GM19455 (cell line): Measurements from ENCODE around the gene IL36RN.
"Not testable (repeated sequence)": the region's sequence is repeated elsewhere in the genome, so short reads cannot be mapped to it uniquely, and the experiment has no call there.

Experiments
- ATAC-seq: cut with Tn5 transposase; IDR thresholded peaks from one replicate; pipeline ENCODE4 v1.9.1; 2021; ENCODE audit not compliant: unreplicated experiment

The IL36RN gene

DNA sequence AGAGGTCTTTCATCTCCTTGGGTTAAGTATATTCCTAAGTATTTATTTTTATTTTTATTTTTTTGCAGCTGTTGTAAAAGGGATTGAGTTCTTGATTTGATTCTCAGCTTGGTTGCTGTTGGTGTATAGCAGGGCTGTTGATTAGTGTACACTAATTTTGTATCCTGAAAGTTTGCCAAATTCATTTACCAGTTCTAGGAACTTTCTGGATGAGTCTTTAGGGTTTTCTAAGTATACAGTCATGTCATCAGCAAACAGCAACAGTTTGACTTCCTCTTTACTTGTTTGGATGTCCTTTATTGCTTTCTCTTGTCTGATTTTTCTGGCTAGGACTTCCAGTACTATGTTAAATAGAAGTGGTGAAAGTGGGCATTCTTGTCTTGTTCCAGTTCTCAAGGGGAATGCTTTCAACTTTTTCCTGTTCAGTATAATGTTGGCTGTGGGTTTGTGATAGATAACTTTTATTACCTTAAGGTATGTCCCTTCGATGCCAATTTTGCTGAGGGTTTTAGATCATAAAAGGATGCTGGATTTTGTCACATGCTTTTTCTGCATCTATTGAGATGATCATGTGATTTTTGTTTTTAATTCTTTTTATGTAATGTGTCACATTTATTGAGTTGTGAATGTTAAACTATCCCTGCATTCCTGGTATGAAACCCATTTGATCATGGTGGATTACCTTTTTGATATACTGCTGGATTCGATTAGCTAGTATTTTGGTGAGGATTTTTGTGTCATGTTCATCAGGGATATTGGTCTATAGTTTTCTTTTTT, 38.0 kb downstream of the IL36RN start:
- ATAC-seq: not testable (repeated sequence)

DNA sequence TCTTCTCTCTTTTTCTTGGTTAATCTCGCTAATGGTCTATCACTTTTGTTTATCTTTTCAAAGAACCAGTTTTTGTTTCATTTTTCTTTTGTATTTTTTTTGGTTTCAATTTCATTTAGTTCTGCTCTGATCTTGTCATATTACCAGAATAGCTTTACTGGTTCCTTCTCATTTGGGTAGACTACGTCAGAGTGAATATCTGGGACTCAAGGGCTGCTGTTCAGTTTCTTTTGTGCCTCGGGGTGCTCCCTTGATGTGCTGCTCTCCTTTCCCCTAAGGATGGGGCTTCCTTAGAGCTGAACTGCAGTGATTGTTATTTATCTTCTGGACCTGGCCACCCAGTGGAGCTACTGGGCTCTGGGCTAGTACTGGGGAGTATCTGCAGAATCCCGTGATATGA, 39.0 kb downstream of the IL36RN start:
- no peak for ATAC-seq

- no peak for ATAC-seq
These were observed 39.5 kb downstream of the IL36RN start for GRCh38 chr2:113098532-113098931.

DNA sequence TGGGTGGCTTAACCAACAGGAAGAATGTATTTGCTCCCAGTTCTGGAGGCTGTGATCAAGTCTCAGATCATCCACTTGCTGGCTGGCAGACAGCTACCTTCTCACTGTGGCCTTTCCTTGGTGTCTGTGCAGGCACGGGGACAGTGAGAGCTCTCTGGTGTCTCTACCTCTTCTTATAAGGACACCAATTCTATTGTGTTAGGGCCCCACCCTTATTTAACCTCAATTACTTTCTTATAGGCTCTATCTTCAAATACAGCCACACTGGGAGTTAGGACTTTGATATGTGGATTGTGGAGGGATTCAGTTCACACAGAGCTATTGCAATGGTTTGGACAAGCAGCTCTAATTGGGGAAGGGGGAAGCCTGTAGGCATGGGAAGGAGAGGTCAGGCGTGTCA, 43.1 kb downstream of the IL36RN start:
- no peak for ATAC-seq

- ATAC-seq: no peak
These were observed 44.3 kb downstream of the IL36RN start for GRCh38 chr2:113103277-113103676.

DNA sequence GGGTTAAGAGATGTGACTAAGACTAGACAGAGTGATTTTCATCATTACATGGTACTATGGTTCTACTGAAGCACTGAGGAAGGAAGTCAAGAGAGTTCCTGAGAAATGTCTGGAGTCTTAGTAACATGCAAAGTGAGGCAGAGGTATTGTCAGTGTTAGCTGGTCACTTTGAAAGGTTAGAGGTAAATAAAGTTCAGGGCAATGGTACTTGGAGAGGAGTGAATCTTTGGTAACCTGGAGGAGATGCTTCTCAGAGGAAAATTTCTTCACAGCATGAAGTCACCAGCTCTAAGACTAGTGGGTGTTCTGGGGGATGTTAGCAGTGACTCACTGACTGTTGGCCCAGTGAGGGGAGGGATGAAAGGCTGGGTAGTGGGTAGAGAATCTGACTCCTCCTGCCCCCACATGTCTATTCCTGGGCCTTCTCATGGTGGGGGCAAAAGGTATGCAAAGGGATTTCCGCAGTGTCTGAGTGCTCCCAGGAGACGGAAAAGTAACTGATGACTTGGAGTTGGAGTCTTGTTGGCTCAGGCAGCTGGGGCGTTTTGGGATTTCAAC, 45.1 kb downstream of the IL36RN start:
- ATAC-seq: no peak

DNA sequence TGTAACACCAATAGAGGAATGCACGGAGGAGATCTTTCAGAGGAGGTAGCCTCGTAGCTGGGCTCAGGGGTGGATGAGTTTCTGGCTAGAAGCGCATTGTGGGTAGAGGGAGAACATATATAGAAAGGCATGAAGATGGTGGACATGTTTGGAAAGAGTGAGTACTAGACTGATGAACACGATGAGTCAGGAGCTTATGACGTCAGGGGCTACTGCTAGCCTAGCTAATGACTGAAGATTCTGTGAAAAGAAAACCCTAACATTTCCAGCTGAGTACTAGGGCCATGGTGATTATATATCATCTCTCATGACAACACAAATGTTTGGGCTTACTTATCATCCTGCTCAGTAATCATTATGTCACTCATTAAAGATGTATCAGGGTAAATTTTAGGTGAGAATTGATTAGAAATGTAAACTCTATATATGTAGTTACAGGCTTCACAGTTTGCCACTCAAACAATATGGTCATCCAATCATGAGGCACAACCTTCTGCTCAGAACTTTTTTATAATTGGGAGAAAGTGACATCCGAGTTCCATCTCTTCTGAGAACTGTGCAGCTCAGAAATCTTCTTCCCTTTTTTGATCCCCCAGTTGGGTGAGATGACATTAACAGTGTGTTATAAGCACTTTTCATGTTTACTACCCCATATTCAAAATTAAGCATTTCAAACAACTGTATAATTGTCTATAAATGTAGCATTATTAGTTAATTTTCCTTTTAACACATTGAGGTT, 46.2 kb downstream of the IL36RN start:
- ATAC-seq: no peak

GRCh38 chr2:113111121-113111520, 52.1 kb downstream of the IL36RN start:
- no peak for ATAC-seq

- no peak for ATAC-seq
These were observed 52.9 kb downstream of the IL36RN start for GRCh38 chr2:113111823-113112287.

DNA sequence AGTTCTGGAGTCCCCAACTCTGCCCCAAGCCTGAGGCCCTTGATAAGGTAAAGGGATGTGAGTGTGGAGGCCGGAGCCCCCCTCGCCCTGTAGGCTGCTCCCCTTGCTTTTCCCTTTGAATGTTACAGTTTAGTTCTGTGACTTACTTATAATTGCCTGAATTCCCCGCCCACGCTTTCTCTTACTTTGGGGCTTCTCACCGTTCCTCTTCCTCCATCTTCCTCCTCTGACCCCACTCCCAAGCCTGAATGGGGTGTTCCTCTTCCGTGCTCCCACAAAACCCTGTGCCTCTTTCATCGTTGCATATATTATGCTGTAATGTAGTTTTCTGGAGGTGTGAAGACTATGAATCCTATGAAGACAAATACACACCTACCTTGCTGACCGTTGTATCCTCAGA, 53.4 kb downstream of the IL36RN start:
- ATAC-seq: no peak

GRCh38 chr2:113112871-113113270, 53.9 kb downstream of the IL36RN start:
- ATAC-seq: no peak

- no peak for ATAC-seq
These were observed 54.8 kb downstream of the IL36RN start for GRCh38 chr2:113113807-113114206.
